HCT116 (cell line): ENCODE measurements around the gene MIEF1.

Experiments
- CEBPB ChIP-seq: IDR thresholded peaks from 2 replicates; pipeline ENCODE4 v1.6.1; 2012; ENCODE audit warnings: low read depth
- EZH2 ChIP-seq: fragments of 200-600 bp; sonication (generic); IDR thresholded peaks from 2 replicates; pipeline ENCODE4 v1.6.1; 2017; ENCODE audit warnings: antibody characterized with exemption, mixed run types
- EZH2phosphoT487 ChIP-seq: fragments of 200-600 bp; IDR thresholded peaks from 2 replicates; pipeline ENCODE4 v1.6.1; 2018; ENCODE audit warnings: antibody characterized with exemption, borderline replicate concordance
- JUND ChIP-seq: IDR thresholded peaks from 2 replicates; pipeline ENCODE4 v1.6.1; 2012
- POLR2A ChIP-seq: IDR thresholded peaks from 2 replicates; pipeline ENCODE4 v1.7.0; 2011; ENCODE audit warnings: borderline replicate concordance; ENCODE audit not compliant: insufficient read depth, insufficient read length; ENCODE audit errors: extremely low read depth
- POLR2AphosphoS5 ChIP-seq: IDR thresholded peaks from 2 replicates; pipeline ENCODE4 v1.6.1; 2011; ENCODE audit warnings: mild to moderate bottlenecking, low read depth, low read length, moderate library complexity
- RAD21 ChIP-seq: IDR thresholded peaks from 2 replicates; pipeline ENCODE4 v1.6.1; 2012; ENCODE audit warnings: low read depth, mild to moderate bottlenecking
- SIN3A ChIP-seq: IDR thresholded peaks from 2 replicates; pipeline ENCODE4 v1.6.1; 2012; ENCODE audit warnings: low read depth
- YY1 ChIP-seq: IDR thresholded peaks from 2 replicates; pipeline ENCODE4 v1.6.1; 2011; ENCODE audit warnings: low read length, low read depth, moderate library complexity, mild to moderate bottlenecking; ENCODE audit not compliant: insufficient replicate concordance; ENCODE audit errors: extremely low read depth
- ZNF274 ChIP-seq: fragments of 200-500 bp; sonication (Bioruptor generic); IDR thresholded peaks from 2 replicates; pipeline ENCODE4 v1.6.1; 2014; ENCODE audit warnings: mild to moderate bottlenecking, low read depth, low read length, inconsistent platforms
- TF ChIP-seq, protein P1 (sequence below): IDR thresholded peaks from 2 replicates; pipeline ENCODE4 v1.6.1; 2011; ENCODE audit warnings: mild to moderate bottlenecking, low read length, moderate library complexity; ENCODE audit not compliant: insufficient replicate concordance; ENCODE audit errors: extremely low read depth
- TF ChIP-seq, protein P2 (sequence below), 3 experiments: fragments of 200-600 bp in 1 of 3; sonication (generic) in 1 of 3; IDR thresholded peaks in 2 of 3; conservative IDR thresholded peaks in 1 of 3; 2 replicates each; pipeline ENCODE4 v1.5.1; 2012 to 2017; ENCODE audit warnings: low read depth in 2 of 3, low read length in 2 of 3, antibody characterized with exemption in 1 of 3, borderline replicate concordance in 1 of 3, control low read depth in 1 of 3, mild to moderate bottlenecking in 1 of 3, mixed read lengths in 1 of 3, mixed run types in 1 of 3, moderate library complexity in 1 of 3; ENCODE audit not compliant: insufficient read depth in 1 of 3
- TF ChIP-seq, protein P3 (sequence below): IDR thresholded peaks from 2 replicates; pipeline ENCODE4 v1.6.1; 2012
- TF ChIP-seq, protein P4 (sequence below): IDR thresholded peaks from 2 replicates; pipeline ENCODE4 v1.6.1; 2012; ENCODE audit warnings: low read depth

DNA sequence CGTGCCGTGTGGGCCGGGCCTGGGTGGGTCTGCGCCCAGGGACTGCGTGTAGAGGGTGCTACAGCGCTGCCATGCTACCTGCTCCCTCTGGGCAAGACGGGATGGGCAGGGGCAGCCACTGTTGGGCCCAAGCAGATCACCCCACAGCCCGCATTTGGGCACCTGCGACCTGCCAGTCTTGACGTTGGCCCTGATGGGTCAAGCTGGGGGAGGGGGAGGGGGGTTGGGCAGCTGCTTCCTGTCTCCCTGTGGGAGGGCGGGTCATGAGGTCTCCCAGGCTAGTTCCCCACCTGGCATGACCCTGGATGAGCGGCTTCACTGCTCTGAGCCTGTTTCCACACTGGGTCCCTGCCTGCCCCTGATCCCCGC, 33.3 kb downstream of the MIEF1 start:
- TF ChIP-seq, protein P1, sequence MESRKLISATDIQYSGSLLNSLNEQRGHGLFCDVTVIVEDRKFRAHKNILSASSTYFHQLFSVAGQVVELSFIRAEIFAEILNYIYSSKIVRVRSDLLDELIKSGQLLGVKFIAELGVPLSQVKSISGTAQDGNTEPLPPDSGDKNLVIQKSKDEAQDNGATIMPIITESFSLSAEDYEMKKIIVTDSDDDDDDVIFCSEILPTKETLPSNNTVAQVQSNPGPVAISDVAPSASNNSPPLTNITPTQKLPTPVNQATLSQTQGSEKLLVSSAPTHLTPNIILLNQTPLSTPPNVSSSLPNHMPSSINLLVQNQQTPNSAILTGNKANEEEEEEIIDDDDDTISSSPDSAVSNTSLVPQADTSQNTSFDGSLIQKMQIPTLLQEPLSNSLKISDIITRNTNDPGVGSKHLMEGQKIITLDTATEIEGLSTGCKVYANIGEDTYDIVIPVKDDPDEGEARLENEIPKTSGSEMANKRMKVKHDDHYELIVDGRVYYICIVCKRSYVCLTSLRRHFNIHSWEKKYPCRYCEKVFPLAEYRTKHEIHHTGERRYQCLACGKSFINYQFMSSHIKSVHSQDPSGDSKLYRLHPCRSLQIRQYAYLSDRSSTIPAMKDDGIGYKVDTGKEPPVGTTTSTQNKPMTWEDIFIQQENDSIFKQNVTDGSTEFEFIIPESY: no peak
- TF ChIP-seq JUND (no peak), POLR2A (no peak), EZH2phosphoT487 (no peak), ZNF274 (no peak), EZH2 (no peak), POLR2AphosphoS5 (no peak), SIN3A (no peak), RAD21 (no peak), CEBPB (no peak), YY1 (no peak)
- TF ChIP-seq, protein P2, sequence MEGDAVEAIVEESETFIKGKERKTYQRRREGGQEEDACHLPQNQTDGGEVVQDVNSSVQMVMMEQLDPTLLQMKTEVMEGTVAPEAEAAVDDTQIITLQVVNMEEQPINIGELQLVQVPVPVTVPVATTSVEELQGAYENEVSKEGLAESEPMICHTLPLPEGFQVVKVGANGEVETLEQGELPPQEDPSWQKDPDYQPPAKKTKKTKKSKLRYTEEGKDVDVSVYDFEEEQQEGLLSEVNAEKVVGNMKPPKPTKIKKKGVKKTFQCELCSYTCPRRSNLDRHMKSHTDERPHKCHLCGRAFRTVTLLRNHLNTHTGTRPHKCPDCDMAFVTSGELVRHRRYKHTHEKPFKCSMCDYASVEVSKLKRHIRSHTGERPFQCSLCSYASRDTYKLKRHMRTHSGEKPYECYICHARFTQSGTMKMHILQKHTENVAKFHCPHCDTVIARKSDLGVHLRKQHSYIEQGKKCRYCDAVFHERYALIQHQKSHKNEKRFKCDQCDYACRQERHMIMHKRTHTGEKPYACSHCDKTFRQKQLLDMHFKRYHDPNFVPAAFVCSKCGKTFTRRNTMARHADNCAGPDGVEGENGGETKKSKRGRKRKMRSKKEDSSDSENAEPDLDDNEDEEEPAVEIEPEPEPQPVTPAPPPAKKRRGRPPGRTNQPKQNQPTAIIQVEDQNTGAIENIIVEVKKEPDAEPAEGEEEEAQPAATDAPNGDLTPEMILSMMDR (IDR thresholded peaks at IDR 0.05 in 2 of 3, conservative IDR thresholded peaks at IDR 0.05 in 1 of 3; ENCODE audit: borderline replicate concordance in 1 of 3, insufficient read depth in 1 of 3, low read depth in 2 of 3, low read length in 2 of 3): no peak
- TF ChIP-seq, protein P3, sequence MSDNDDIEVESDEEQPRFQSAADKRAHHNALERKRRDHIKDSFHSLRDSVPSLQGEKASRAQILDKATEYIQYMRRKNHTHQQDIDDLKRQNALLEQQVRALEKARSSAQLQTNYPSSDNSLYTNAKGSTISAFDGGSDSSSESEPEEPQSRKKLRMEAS: no peak
- TF ChIP-seq, protein P4, sequence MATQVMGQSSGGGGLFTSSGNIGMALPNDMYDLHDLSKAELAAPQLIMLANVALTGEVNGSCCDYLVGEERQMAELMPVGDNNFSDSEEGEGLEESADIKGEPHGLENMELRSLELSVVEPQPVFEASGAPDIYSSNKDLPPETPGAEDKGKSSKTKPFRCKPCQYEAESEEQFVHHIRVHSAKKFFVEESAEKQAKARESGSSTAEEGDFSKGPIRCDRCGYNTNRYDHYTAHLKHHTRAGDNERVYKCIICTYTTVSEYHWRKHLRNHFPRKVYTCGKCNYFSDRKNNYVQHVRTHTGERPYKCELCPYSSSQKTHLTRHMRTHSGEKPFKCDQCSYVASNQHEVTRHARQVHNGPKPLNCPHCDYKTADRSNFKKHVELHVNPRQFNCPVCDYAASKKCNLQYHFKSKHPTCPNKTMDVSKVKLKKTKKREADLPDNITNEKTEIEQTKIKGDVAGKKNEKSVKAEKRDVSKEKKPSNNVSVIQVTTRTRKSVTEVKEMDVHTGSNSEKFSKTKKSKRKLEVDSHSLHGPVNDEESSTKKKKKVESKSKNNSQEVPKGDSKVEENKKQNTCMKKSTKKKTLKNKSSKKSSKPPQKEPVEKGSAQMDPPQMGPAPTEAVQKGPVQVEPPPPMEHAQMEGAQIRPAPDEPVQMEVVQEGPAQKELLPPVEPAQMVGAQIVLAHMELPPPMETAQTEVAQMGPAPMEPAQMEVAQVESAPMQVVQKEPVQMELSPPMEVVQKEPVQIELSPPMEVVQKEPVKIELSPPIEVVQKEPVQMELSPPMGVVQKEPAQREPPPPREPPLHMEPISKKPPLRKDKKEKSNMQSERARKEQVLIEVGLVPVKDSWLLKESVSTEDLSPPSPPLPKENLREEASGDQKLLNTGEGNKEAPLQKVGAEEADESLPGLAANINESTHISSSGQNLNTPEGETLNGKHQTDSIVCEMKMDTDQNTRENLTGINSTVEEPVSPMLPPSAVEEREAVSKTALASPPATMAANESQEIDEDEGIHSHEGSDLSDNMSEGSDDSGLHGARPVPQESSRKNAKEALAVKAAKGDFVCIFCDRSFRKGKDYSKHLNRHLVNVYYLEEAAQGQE: no peak
